ENCODE results near the gene TEX54. TPM values are rescaled to one million over a fixed set of nuclear protein-coding genes. Genes with fewer than 3 reads are reported as not detected.

The TEX54 gene
- total and polyA plus RNA-seq, 2 of the 4 experiments (the other 2 are of a cell fraction), result not detected

DNA sequence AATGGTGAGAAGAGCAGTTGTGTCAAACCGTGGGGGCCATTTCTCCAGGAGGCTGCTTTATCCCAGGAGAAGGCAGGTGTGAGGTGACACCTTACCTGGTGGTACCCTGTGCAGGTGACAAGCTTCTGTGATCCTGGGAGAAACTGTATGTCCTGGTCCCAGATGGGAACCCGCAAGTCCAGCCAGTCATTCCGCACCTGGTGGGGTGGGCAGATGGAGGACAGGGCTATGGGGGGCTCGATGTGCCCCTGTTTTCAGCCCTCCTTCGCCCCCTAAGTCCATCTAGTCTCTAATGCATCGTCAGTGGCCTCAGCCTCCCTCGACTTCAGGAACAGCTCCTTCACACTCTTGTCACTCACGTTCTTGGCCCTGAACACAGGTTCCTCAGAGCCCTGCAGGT is 2.7 kb upstream of the TEX54 start:
- H3K36me3 ChIP-seq (ENCODE audit: control insufficient read depth, insufficient read depth, low read length), result peaks cover 23% of the 10 kb centered on the region
- CTCF ChIA-PET, result no interaction called here
- in situ Hi-C loops (cut with MboI; ENCODE audit: low sequenced_read_pairs), result no loop called here

More for the DNA sequence above, 2.7 kb upstream of the TEX54 start:
- Histone ChIP-seq H3K14ac (replicated peaks; ENCODE audit: low read depth, low read length) (no peak overlapping the region), H3K56ac (ENCODE audit: extremely low read depth, insufficient read depth, low read length) (no peak overlapping the region), H2BK20ac (ENCODE audit: low read depth, low read length) (no peak overlapping the region), H3K9me1 (ENCODE audit: insufficient read depth, low read length) (peaks cover 4% of the 10 kb centered on the region; the same call in 1 of the 2 replicates), H3K18ac (ENCODE audit: low read depth, low read length) (no peak overlapping the region), H3K79me1 (ENCODE audit: low read depth in 1 of 2, low read length in 2 of 2) (peaks cover 23 to 70% of the 10 kb centered on the region in 2 experiments; a peak in 3 of 4 replicates), H3K23ac (ENCODE audit: low read depth, low read length) (no peak overlapping the region), H4K8ac (ENCODE audit: low read depth in 2 of 2, low read length in 2 of 2) (no peak overlapping the region), H4K20me1 (ENCODE audit: insufficient read depth, low read length) (peaks cover 10% of the 10 kb centered on the region; the same call in 1 of the 2 replicates), H3K9me3 (ENCODE audit: control insufficient read depth, insufficient read depth, low read length) (no peaks in the 10 kb centered on the region), H2BK15ac (ENCODE audit: low read depth, low read length) (no peak overlapping the region), H3K9ac (ENCODE audit: low read depth, low read length) (no peak overlapping the region), H2BK120ac (ENCODE audit: low read depth, low read length) (no peak overlapping the region), H2BK5ac (ENCODE audit: low read depth, low read length, poor library complexity, severe bottlenecking) (no peak overlapping the region), H2AK9ac (replicated peaks; ENCODE audit: low read depth, low read length, poor library complexity) (no peak overlapping the region), H3K4ac (ENCODE audit: low read depth, low read length) (no peak overlapping the region), H4K5ac (ENCODE audit: low read depth, low read length) (no peak overlapping the region), H3K4me1 (ENCODE audit: control insufficient read depth, insufficient read depth, low read length) (peaks cover 7% of the 10 kb centered on the region), H3K27me3 (ENCODE audit: control insufficient read depth, insufficient read depth, low read length) (no peaks in the 10 kb centered on the region), H3K4me3 (ENCODE audit: insufficient read depth, low read depth, low read length) (no peak overlapping the region), H4K91ac (ENCODE audit: insufficient read depth, low read depth, low read length) (no peak overlapping the region), H2AK5ac (ENCODE audit: low read depth, low read length) (no peak overlapping the region), H3K27ac (ENCODE audit: insufficient read depth, low read length) (no peak overlapping the region), H2AFZ (replicated peaks; ENCODE audit: low read length, poor library complexity) (no peak overlapping the region), H3K4me2 (ENCODE audit: low read depth, low read length) (no peak overlapping the region)
- WGBS, 2 experiments (ENCODE audit: extremely low coverage in 2 of 2, insufficient read length in 1 of 2), result 90% methylated on average over 3 of the region's 8 CpGs; no CpG with 5 or more reads in 1 of the 2 experiments
- no peak for DNase-seq
- dilution Hi-C loops (cut with HindIII; ENCODE audit: low sequenced_read_pairs, unreplicated experiment), result no loop called here
- TF ChIP-seq MXI1 (IDR thresholded peaks at IDR 0.05; ENCODE audit: borderline replicate concordance, low read depth, low read length) (no peak), MAZ (IDR thresholded peaks at IDR 0.05; ENCODE audit: borderline replicate concordance, low read depth, low read length) (no peak), RAD21 (IDR thresholded peaks at IDR 0.05; ENCODE audit: low read length) (no peak), SMC3 (IDR thresholded peaks at IDR 0.05; ENCODE audit: low read depth, low read length) (no peak), NFE2L2 (IDR thresholded peaks at IDR 0.05; ENCODE audit: low read depth, low read length) (no peak), RCOR1 (IDR thresholded peaks at IDR 0.05; ENCODE audit: insufficient replicate concordance, low read length) (no peak), MAFK (IDR thresholded peaks at IDR 0.05; ENCODE audit: low read depth, low read length) (no peak), FOS (IDR thresholded peaks at IDR 0.05; ENCODE audit: low read depth, low read length) (no peak), CEBPB (IDR thresholded peaks at IDR 0.05; ENCODE audit: low read depth, low read length) (no peak), RFX5 (IDR thresholded peaks at IDR 0.05; ENCODE audit: low read depth, low read length) (no peak), POLR2A (IDR thresholded peaks at IDR 0.05; ENCODE audit: low read depth, low read length) (no peak), BHLHE40 (IDR thresholded peaks at IDR 0.05; ENCODE audit: low read depth, low read length) (no peak), CHD1 (IDR thresholded peaks at IDR 0.05; ENCODE audit: low read depth, low read length) (no peak)
- TF ChIP-seq, protein P1, sequence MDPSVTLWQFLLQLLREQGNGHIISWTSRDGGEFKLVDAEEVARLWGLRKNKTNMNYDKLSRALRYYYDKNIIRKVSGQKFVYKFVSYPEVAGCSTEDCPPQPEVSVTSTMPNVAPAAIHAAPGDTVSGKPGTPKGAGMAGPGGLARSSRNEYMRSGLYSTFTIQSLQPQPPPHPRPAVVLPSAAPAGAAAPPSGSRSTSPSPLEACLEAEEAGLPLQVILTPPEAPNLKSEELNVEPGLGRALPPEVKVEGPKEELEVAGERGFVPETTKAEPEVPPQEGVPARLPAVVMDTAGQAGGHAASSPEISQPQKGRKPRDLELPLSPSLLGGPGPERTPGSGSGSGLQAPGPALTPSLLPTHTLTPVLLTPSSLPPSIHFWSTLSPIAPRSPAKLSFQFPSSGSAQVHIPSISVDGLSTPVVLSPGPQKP (IDR thresholded peaks at IDR 0.05; ENCODE audit: borderline replicate concordance, low read depth, low read length), result no peak
- TF ChIP-seq, protein P2, sequence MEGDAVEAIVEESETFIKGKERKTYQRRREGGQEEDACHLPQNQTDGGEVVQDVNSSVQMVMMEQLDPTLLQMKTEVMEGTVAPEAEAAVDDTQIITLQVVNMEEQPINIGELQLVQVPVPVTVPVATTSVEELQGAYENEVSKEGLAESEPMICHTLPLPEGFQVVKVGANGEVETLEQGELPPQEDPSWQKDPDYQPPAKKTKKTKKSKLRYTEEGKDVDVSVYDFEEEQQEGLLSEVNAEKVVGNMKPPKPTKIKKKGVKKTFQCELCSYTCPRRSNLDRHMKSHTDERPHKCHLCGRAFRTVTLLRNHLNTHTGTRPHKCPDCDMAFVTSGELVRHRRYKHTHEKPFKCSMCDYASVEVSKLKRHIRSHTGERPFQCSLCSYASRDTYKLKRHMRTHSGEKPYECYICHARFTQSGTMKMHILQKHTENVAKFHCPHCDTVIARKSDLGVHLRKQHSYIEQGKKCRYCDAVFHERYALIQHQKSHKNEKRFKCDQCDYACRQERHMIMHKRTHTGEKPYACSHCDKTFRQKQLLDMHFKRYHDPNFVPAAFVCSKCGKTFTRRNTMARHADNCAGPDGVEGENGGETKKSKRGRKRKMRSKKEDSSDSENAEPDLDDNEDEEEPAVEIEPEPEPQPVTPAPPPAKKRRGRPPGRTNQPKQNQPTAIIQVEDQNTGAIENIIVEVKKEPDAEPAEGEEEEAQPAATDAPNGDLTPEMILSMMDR (conservative IDR thresholded peaks at IDR 0.05; ENCODE audit: low read depth, low read length), result no peak
- TF ChIP-seq, protein P3, sequence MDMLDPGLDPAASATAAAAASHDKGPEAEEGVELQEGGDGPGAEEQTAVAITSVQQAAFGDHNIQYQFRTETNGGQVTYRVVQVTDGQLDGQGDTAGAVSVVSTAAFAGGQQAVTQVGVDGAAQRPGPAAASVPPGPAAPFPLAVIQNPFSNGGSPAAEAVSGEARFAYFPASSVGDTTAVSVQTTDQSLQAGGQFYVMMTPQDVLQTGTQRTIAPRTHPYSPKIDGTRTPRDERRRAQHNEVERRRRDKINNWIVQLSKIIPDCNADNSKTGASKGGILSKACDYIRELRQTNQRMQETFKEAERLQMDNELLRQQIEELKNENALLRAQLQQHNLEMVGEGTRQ (IDR thresholded peaks at IDR 0.05; ENCODE audit: low read depth, low read length), result no peak
- no TSS peak for BruUV-seq (replicated peaks)
- no peak for ATAC-seq (ENCODE audit: low read depth)
- intact Hi-C loops (cut with micrococcal nuclease), result no loop called here
- POLR2A ChIA-PET (ENCODE audit: unreplicated experiment), result no interaction called here
